Measurements from ENCODE around the gene PROSER3.
"Not testable (repeated sequence)": the region's sequence is repeated elsewhere in the genome, so short reads cannot be mapped to it uniquely, and the experiment has no call there.

PROSER3 gene

GRCh38 chr19:35792312-35792711 is 34.3 kb downstream of the PROSER3 start:
- no peak for DNase-seq (ENCODE audit: low spot score)

GRCh38 chr19:35792888-35793287 is 34.9 kb downstream of the PROSER3 start:
- no peak for DNase-seq (ENCODE audit: low spot score)

- no peak for DNase-seq (ENCODE audit: low spot score)
Observed at GRCh38 chr19:35793381-35794165, 35.6 kb downstream of the PROSER3 start.

- not testable (repeated sequence) for DNase-seq (ENCODE audit: low spot score)
Observed at GRCh38 chr19:35795564-35795963, 37.6 kb downstream of the PROSER3 start.

GRCh38 chr19:35796645-35797542 is 38.9 kb downstream of the PROSER3 start:
- no peak for DNase-seq (ENCODE audit: low spot score)

GRCh38 chr19:35797663-35798062 is 39.7 kb downstream of the PROSER3 start:
- DNase-seq (ENCODE audit: low spot score): peak; percentile 60

GRCh38 chr19:35801828-35802227 is 43.9 kb downstream of the PROSER3 start:
- no peak for DNase-seq (ENCODE audit: low spot score)

- DNase-seq (ENCODE audit: low spot score): no peak
Observed at GRCh38 chr19:35805526-35806102, 47.6 kb downstream of the PROSER3 start.

GRCh38 chr19:35806597-35806996 is 48.6 kb downstream of the PROSER3 start:
- DNase-seq (ENCODE audit: low spot score): no peak

- no peak for DNase-seq (ENCODE audit: low spot score)
Observed at GRCh38 chr19:35807633-35808032, 49.7 kb downstream of the PROSER3 start.

GRCh38 chr19:35811317-35812219 is 53.6 kb downstream of the PROSER3 start:
- no peak for DNase-seq (ENCODE audit: low spot score)

GRCh38 chr19:35812220-35813042 is 54.5 kb downstream of the PROSER3 start, which contains the start of gene PRODH2:
Gene PRODH2, minus strand, starts transcription at chr19:35812845. Its CDS starts 40 bp downstream, at chr19:35812805.
- DNase-seq (ENCODE audit: low spot score): no peak

GRCh38 chr19:35813043-35813890 is 55.3 kb downstream of the PROSER3 start:
- no peak for DNase-seq (ENCODE audit: low spot score)

GRCh38 chr19:35816262-35816661 is 58.3 kb downstream of the PROSER3 start:
- DNase-seq (ENCODE audit: low spot score): no peak

GRCh38 chr19:35816846-35817245 is 58.9 kb downstream of the PROSER3 start:
- DNase-seq (ENCODE audit: low spot score): no peak

GRCh38 chr19:35818445-35818844 is 60.5 kb downstream of the PROSER3 start:
- no peak for DNase-seq (ENCODE audit: low spot score)
